Skeletal muscle tissue (tissue), 4 donors: ENCODE results near the gene NPLOC4. TPM values are rescaled to one million over a fixed set of nuclear protein-coding genes. Genes with fewer than 3 reads are reported as not detected.
A peak's percentile ranks its signal among the peaks of the same experiment; 100 is the strongest.

Experiments
- H3K27ac ChIP-seq: one replicate; pipeline ENCODE4 v1.7.0; 2013; ENCODE audit warnings: mild to moderate bottlenecking, low read depth, low read length, inconsistent platforms
- H3K27me3 ChIP-seq, 3 donors: one replicate each; pipeline ENCODE4 v1.7.0; 2013; ENCODE audit warnings: low read length in 3 of 3; ENCODE audit not compliant: control insufficient read depth in 3 of 3, insufficient read depth in 3 of 3
- H3K36me3 ChIP-seq, 3 donors: one replicate each; pipeline ENCODE4 v1.7.0; 2013; ENCODE audit warnings: low read length in 3 of 3; ENCODE audit not compliant: control insufficient read depth in 3 of 3, insufficient read depth in 3 of 3
- H3K4me1 ChIP-seq, 3 donors: one replicate each; pipeline ENCODE4 v1.7.0; 2013; ENCODE audit warnings: low read length in 3 of 3, mild to moderate bottlenecking in 3 of 3; ENCODE audit not compliant: control insufficient read depth in 3 of 3, insufficient read depth in 3 of 3
- H3K4me3 ChIP-seq, 3 donors: one replicate each; pipeline ENCODE4 v1.7.0; 2013; ENCODE audit warnings: low read length in 3 of 3
- H3K9ac ChIP-seq, 3 donors: one replicate each; pipeline ENCODE4 v1.7.0; 2013; ENCODE audit warnings: low read length in 3 of 3, mild to moderate bottlenecking in 3 of 3, moderate library complexity in 2 of 3, low read depth in 1 of 3
- H3K9me3 ChIP-seq, 3 donors: one replicate each; pipeline ENCODE4 v1.7.0; 2013; ENCODE audit warnings: low read length in 3 of 3; ENCODE audit not compliant: control insufficient read depth in 3 of 3
- total RNA-seq: library from RNA; depleted of rRNA; stranded (reverse); fragments of >200 nt; gene quantifications from one replicate; pipeline ENCODE4 v1.2.3, GENCODE V29; 2014
- donor health status: Osteomylitis.

NPLOC4 gene
- total RNA-seq, 1 donor from 2014 or later: 43.8 TPM

DNA sequence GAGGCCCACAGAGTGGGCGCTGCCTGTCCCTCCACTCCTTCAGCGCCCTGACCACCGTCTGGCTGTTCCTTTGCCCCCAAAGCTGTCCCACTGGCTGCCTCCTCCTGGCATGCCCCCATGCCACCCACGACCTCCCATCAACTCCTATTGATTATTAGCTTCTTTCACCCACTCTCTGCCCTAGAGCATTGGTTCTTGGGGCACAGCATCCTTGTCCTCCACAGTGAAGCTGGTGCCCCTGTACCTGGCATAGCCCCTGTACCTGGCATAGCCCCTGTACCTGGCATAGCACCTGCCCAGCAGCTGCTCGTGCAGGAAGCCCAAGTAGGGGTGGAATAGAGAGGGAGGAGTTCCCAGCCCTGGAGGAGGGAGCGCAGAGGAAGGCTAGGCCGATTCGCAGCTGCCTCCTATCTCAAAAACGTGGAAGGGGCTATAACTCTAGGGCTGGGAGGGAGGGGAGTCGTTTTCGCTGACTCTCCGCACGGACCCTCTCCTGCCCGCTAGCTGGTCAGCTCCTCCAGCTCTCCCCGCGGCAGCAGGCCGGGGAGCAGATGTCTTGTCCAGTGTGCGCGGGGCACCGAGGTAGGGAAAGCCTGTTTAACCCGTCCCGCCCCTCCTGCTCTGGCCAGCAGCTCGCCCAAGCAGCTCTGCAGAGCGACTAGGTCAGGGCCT is 118.7 kb downstream of the NPLOC4 start:
- Histone ChIP-seq H3K4me3 (peak overlapping the region; percentile 30 to 49 (median 46)), H3K27ac (no peak overlapping the region), H3K27me3 (peaks cover 10 to 39% (median 19%) of the 10 kb centered on the region in 3 donors), H3K9me3 (no peaks in the 10 kb centered on the region), H3K9ac (peak overlapping the region; percentile 14 to 57 (median 40)), H3K36me3 (no peaks in the 10 kb centered on the region), H3K4me1 (peaks cover 41 to 56% (median 43%) of the 10 kb centered on the region in 3 donors)

- peaks cover 6 to 32% (median 14%) of the 10 kb centered on the region in 3 donors for H3K27me3 ChIP-seq
- no peak overlapping the region for H3K27ac ChIP-seq
- H3K4me3 ChIP-seq: peak overlapping the region in 2 of 3 donors; percentile 6 to 20
- peak overlapping the region in 2 of 3 donors; percentile 10 to 45 for H3K9ac ChIP-seq
- H3K4me1 ChIP-seq: peaks cover 41 to 56% (median 43%) of the 10 kb centered on the region in 3 donors
- H3K9me3 ChIP-seq: no peaks in the 10 kb centered on the region
- no peaks in the 10 kb centered on the region for H3K36me3 ChIP-seq
These were observed 119.4 kb downstream of the NPLOC4 start for GRCh38 chr17:81517339-81518112.

DNA sequence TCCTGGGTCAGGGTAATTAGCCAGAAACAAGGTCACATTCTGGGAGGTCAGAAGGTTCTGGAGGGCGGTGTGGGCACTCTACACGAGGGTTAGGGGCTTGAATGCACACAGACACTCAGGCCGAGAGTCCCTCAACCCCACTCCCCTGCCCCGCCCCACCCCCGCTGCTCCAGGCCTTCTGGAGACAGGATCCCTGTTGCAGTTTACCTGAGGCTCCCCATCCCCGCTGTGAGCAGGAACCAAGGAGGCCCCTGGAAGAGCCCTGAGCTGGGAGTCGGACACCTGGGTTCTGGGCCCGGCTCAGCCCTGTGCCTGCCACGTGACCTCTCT is 119.9 kb downstream of the NPLOC4 start:
- Histone ChIP-seq H3K4me3 (peak overlapping the region in 1 of 3 donors; percentile 20), H3K9ac (peak overlapping the region in 2 of 3 donors; percentile 60 to 94), H3K4me1 (peaks cover 41 to 57% (median 43%) of the 10 kb centered on the region in 3 donors), H3K27ac (no peak overlapping the region), H3K27me3 (peaks cover 4 to 27% (median 12%) of the 10 kb centered on the region in 3 donors), H3K9me3 (no peaks in the 10 kb centered on the region), H3K36me3 (peaks cover 2 to 3% (median 3%) of the 10 kb centered on the region in 3 donors)

GRCh38 chr17:81516439-81516838 is 120.5 kb downstream of the NPLOC4 start:
- Histone ChIP-seq H3K9ac (peak overlapping the region; percentile 8 to 94 (median 60)), H3K36me3 (peaks cover 7 to 9% (median 9%) of the 10 kb centered on the region in 3 donors), H3K27ac (peak overlapping the region; percentile 99), H3K9me3 (no peaks in the 10 kb centered on the region), H3K4me3 (peak overlapping the region; percentile 45 to 83 (median 81)), H3K27me3 (peaks cover 4 to 22% (median 9%) of the 10 kb centered on the region in 3 donors), H3K4me1 (peaks cover 41 to 62% (median 43%) of the 10 kb centered on the region in 3 donors)

- Histone ChIP-seq H3K9me3 (no peaks in the 10 kb centered on the region), H3K27ac (peak overlapping the region; percentile 99), H3K4me1 (peaks cover 44 to 70% (median 47%) of the 10 kb centered on the region in 3 donors), H3K9ac (peak overlapping the region; percentile 81 to 97 (median 94)), H3K27me3 (peaks cover 4 to 21% (median 9%) of the 10 kb centered on the region in 3 donors), H3K4me3 (peak overlapping the region; percentile 81 to 83 (median 82)), H3K36me3 (peaks cover 15 to 17% (median 17%) of the 10 kb centered on the region in 3 donors)
These were observed 121.3 kb downstream of the NPLOC4 start for GRCh38 chr17:81515530-81516041.

GRCh38 chr17:81514739-81515529 is 122.0 kb downstream of the NPLOC4 start:
- Histone ChIP-seq H3K27ac (peak overlapping the region; percentile 99), H3K4me3 (peak overlapping the region; percentile 81 to 86 (median 83)), H3K9ac (peak overlapping the region; percentile 81 to 97 (median 94)), H3K4me1 (peaks cover 43 to 69% (median 45%) of the 10 kb centered on the region in 3 donors), H3K27me3 (peaks cover 4 to 14% (median 9%) of the 10 kb centered on the region in 3 donors), H3K9me3 (no peaks in the 10 kb centered on the region), H3K36me3 (peaks cover 22 to 24% (median 24%) of the 10 kb centered on the region in 3 donors)

DNA sequence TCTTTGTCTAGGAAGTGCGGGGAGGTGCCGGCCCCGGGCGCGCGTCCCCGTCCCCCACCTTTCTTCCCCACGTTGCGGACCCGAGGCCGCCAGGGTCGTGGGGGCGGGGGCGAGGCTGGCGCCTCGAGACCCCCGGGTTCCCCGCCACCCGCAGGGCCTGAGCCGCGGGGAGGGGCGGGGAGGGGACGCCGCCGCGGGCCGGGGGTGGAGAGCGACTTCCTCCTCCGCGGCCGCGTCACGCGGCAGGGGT is 122.5 kb downstream of the NPLOC4 start:
- Histone ChIP-seq H3K4me3 (peak overlapping the region; percentile 62 to 86 (median 83)), H3K9ac (peak overlapping the region; percentile 91 to 97 (median 94)), H3K27ac (peak overlapping the region; percentile 99), H3K27me3 (peaks cover 0 to 9% (median 4%) of the 10 kb centered on the region in 3 donors), H3K9me3 (no peaks in the 10 kb centered on the region), H3K36me3 (peaks cover 26 to 29% (median 29%) of the 10 kb centered on the region in 3 donors), H3K4me1 (peaks cover 42 to 69% (median 45%) of the 10 kb centered on the region in 3 donors)

DNA sequence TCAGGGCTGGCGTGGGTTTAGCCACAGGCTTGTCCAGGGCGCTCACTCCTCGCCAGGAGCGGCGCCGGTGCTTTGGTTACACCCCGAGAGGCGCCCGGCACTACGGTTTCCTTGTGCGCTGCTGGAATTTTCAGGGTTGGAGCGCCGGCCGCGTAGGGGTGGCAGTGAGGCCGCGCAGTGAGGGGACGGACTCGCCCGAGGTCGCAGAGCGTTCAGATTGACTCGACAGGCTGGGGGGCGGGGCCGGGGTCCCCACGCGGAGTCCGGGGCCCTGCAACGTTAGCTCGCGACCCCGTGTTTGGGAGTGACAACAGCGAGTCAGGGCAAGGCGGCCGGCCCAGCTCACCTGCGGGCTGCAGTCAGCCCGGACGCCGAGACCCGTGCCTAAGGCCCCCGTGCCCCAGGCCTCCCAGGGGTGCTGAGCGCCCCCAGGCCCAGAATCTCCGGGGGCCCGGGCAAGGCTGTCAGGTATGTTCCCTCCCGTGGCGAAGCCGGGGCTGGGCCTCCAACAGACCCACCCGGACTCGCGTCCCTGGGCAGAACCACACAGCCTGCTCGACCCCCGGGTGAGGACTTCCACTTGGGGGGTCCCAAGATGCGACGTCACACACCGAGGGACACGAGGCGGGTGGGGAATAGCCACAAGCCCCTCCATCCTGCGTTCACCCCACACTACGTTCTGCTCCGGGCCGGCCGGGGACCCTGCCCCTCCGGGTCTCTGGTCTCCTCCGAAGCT is 123.0 kb downstream of the NPLOC4 start:
- Histone ChIP-seq H3K27me3 (peaks cover 0 to 8% (median 0%) of the 10 kb centered on the region in 3 donors), H3K9ac (peak overlapping the region; percentile 91 to 97 (median 94)), H3K4me1 (peaks cover 42 to 69% (median 46%) of the 10 kb centered on the region in 3 donors), H3K27ac (peak overlapping the region; percentile 99), H3K36me3 (peaks cover 30 to 34% (median 31%) of the 10 kb centered on the region in 3 donors), H3K4me3 (peak overlapping the region; percentile 62 to 86 (median 83)), H3K9me3 (no peaks in the 10 kb centered on the region)

DNA sequence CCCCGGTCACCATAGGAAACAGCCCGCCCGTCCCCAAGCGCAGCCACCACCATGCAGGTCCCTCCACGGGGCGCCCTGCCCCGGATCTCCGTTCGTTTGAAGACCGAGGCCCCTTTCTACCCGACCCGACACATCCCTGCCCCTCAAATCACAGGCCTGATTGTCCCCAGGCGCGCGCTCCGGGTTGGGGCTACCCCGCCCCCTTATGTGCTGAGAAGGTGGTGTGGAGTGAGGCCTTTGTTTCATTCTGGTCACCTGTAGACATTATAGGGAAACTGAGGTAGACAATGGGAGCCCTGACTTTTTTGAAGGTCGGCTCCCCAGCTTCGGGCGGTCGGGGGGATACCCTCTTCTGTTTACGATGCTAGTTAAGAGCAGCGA is 123.5 kb downstream of the NPLOC4 start:
- Histone ChIP-seq H3K4me3 (peak overlapping the region; percentile 62 to 86 (median 83)), H3K27me3 (peaks cover 0 to 5% (median 0%) of the 10 kb centered on the region in 3 donors), H3K9ac (peak overlapping the region; percentile 91 to 97 (median 94)), H3K36me3 (peaks cover 33 to 38% (median 35%) of the 10 kb centered on the region in 3 donors), H3K9me3 (no peaks in the 10 kb centered on the region), H3K27ac (peak overlapping the region; percentile 99), H3K4me1 (peaks cover 41 to 68% (median 48%) of the 10 kb centered on the region in 3 donors)
